ENCODE data around the gene ZNF816.

DNA sequence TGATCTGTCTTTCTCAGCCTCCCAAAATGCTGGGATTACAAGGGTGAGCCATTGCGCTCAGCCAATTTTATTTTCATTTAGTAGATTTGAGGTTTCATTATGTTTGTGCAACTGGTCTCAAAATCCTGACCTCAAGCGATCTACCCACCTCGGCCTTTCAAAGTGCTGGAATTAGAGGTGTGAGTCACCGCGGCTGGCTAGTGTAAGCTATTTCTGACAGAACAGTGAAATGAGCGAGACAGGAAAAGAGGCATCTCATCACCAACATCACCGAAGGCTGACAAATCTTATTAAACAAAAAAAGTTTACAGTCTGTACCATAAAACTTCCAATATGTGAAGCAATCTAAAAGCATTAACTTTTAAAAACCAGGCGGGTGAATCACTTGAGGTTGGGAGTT lies 27.2 kb downstream of the ZNF816 start:
- TF ChIP-seq, protein P1, sequence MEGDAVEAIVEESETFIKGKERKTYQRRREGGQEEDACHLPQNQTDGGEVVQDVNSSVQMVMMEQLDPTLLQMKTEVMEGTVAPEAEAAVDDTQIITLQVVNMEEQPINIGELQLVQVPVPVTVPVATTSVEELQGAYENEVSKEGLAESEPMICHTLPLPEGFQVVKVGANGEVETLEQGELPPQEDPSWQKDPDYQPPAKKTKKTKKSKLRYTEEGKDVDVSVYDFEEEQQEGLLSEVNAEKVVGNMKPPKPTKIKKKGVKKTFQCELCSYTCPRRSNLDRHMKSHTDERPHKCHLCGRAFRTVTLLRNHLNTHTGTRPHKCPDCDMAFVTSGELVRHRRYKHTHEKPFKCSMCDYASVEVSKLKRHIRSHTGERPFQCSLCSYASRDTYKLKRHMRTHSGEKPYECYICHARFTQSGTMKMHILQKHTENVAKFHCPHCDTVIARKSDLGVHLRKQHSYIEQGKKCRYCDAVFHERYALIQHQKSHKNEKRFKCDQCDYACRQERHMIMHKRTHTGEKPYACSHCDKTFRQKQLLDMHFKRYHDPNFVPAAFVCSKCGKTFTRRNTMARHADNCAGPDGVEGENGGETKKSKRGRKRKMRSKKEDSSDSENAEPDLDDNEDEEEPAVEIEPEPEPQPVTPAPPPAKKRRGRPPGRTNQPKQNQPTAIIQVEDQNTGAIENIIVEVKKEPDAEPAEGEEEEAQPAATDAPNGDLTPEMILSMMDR (IDR thresholded peaks at IDR 0.05; ENCODE audit: low read length) = no peak
- no peak for TF ChIP-seq EZH2phosphoT487 (IDR thresholded peaks at IDR 0.05; ENCODE audit: low read length)
